Liver (tissue), 5 donors: ENCODE data around the gene BTBD1. TPM values are rescaled to one million over a fixed set of nuclear protein-coding genes. Genes with fewer than 3 reads are reported as not detected.

Experiments
- polyA plus RNA-seq, 2 donors: library from polyadenylated mRNA; stranded (reverse) in 1 of 2; unstranded in 1 of 2; fragments of 200-250 nt in 1 of 2; fragments of >200 nt in 1 of 2; fragmentation: Nextera tagmentation in 1 of 2; extraction: Ambion mirVana in 1 of 2; gene quantifications; one replicate each; pipeline versions ENCODE4 v1.2.1 to v1.2.3, GENCODE V29; 2013 to 2015
- small RNA-seq: library from RNA; depleted of rRNA; stranded (forward); fragments of <200 nt; gene quantifications from one replicate; pipeline ENCODE3, GENCODE V24; 2014
- total RNA-seq, 2 donors: library from RNA; depleted of rRNA; stranded (reverse); fragments of >200 nt; gene quantifications; one replicate each; pipeline ENCODE4 v1.2.3, GENCODE V29; 2014
- donor health status: healthy.
- donor health status: healthy.
- donor health status: healthy.

BTBD1 gene
- total and polyA plus RNA-seq, 4 donors = 8.6 to 43.9 (median 27.6) TPM

Small RNA genes within 50 kb of the gene (small RNA-seq; reads per million reads assigned to genes)
- gene MIR4515 = not detected

Other genes with a start within 250 kb of the BTBD1 start
- 10 to 100 TPM in 1 of 2 donors, 1 to 10 TPM in 1; 4.3 to 62.0 TPM for gene HOMER2, start 114.5 kb downstream of the BTBD1 start, total RNA-seq
- gene HOMER2, start 114.5 kb downstream of the BTBD1 start, polyA plus RNA-seq = 10 to 100 TPM; 22.1 to 25.0 TPM
- 10 to 100 TPM; 12.9 to 26.1 TPM for gene RAMAC, start 81.0 kb downstream of the BTBD1 start, total RNA-seq
- gene RAMAC, start 81.0 kb downstream of the BTBD1 start, polyA plus RNA-seq = 10 to 100 TPM; 10.0 to 20.3 TPM
- gene C15orf40, start 55.6 kb downstream of the BTBD1 start, total RNA-seq = 10 to 100 TPM in 1 of 2 donors, 1 to 10 TPM in 1; 9.0 to 13.6 TPM
- gene C15orf40, start 55.6 kb downstream of the BTBD1 start, polyA plus RNA-seq = 10 to 100 TPM in 1 of 2 donors, 1 to 10 TPM in 1; 7.3 to 25.2 TPM
- 1 to 10 TPM; 1.6 to 2.1 TPM for gene TM6SF1, start 40.4 kb upstream of the BTBD1 start, total RNA-seq
- gene TM6SF1, start 40.4 kb upstream of the BTBD1 start, polyA plus RNA-seq = under 1 TPM; 0.65 to 0.94 TPM
- 1 to 10 TPM; 1.1 to 3.5 TPM for gene HDGFL3, start 140.6 kb upstream of the BTBD1 start, total RNA-seq
- under 1 TPM; 0.44 to 0.92 TPM for gene HDGFL3, start 140.6 kb upstream of the BTBD1 start, polyA plus RNA-seq
- under 1 TPM; 0.14 to 0.17 TPM for gene BNC1, start 217.4 kb upstream of the BTBD1 start, total RNA-seq
- gene BNC1, start 217.4 kb upstream of the BTBD1 start, polyA plus RNA-seq = under 1 TPM in 1 of 2 donors, not detected in 1; 0.07 TPM